ENCODE results near the gene LASP1. TPM values are rescaled to one million over a fixed set of nuclear protein-coding genes. Genes with fewer than 3 reads are reported as not detected.
A peak's percentile ranks its signal among the peaks of the same experiment; 100 is the strongest.

LASP1 gene
- total and polyA plus RNA-seq, 2 of the 4 experiments (the other 2 are of a cell fraction) = 79.8 to 262 TPM

- TF ChIP-seq MXI1 (IDR thresholded peaks at IDR 0.05; ENCODE audit: borderline replicate concordance, low read depth, low read length) = no peak
Observed at GRCh38 chr17:38919316-38920078, 49.6 kb downstream of the LASP1 start (continued).

GRCh38 chr17:38920374-38921291, 50.8 kb downstream of the LASP1 start:
- ChIA-PET CTCF (no interaction called here), POLR2A (ENCODE audit: unreplicated experiment) (no interaction called here)
- peaks cover 39% of the 10 kb centered on the region for H4K20me1 ChIP-seq (ENCODE audit: insufficient read depth, low read length)
- DNase-seq (no peak), ATAC-seq (ENCODE audit: low read depth) (no peak)
- H4K91ac ChIP-seq (ENCODE audit: insufficient read depth, low read depth, low read length) = no peak overlapping the region
- H3K4me1 ChIP-seq (ENCODE audit: control insufficient read depth, insufficient read depth, low read length) = peaks cover 15% of the 10 kb centered on the region; the same call in 1 of the 2 replicates
- WGBS, 2 experiments (ENCODE audit: extremely low coverage in 2 of 2, insufficient read length in 1 of 2) = 50% methylated on average over 2 of the region's 9 CpGs; no CpG with 5 or more reads in 1 of the 2 experiments
- no peak for TF ChIP-seq ELK1 (IDR thresholded peaks at IDR 0.05; ENCODE audit: borderline replicate concordance, low read depth, low read length)
- no peak for TF ChIP-seq NFE2L2 (IDR thresholded peaks at IDR 0.05; ENCODE audit: low read depth, low read length)
- no peak for TF ChIP-seq MAZ (IDR thresholded peaks at IDR 0.05; ENCODE audit: borderline replicate concordance, low read depth, low read length)
- no peak for TF ChIP-seq CHD1 (IDR thresholded peaks at IDR 0.05; ENCODE audit: low read depth, low read length)
- no peak for TF ChIP-seq USF2 (IDR thresholded peaks at IDR 0.05; ENCODE audit: low read depth, low read length)
- TF ChIP-seq POLR2A (IDR thresholded peaks at IDR 0.05; ENCODE audit: low read depth, low read length) = no peak
- TF ChIP-seq RAD21 (IDR thresholded peaks at IDR 0.05; ENCODE audit: low read length) = no peak
- no peak for TF ChIP-seq MAFK (IDR thresholded peaks at IDR 0.05; ENCODE audit: low read depth, low read length)
- no peak for TF ChIP-seq FOS (IDR thresholded peaks at IDR 0.05; ENCODE audit: low read depth, low read length)
- no peak overlapping the region for H3K56ac ChIP-seq (ENCODE audit: extremely low read depth, insufficient read depth, low read length)
- H2AK9ac ChIP-seq (replicated peaks; ENCODE audit: low read depth, low read length, poor library complexity) = no peak overlapping the region
- intact Hi-C loops (cut with micrococcal nuclease) (no loop called here), dilution Hi-C loops (cut with HindIII; ENCODE audit: low sequenced_read_pairs, unreplicated experiment) (no loop called here), in situ Hi-C loops (cut with MboI; ENCODE audit: low sequenced_read_pairs) (no loop called here)
- H3K9ac ChIP-seq (ENCODE audit: low read depth, low read length) = no peak overlapping the region
- H3K18ac ChIP-seq (ENCODE audit: low read depth, low read length) = no peak overlapping the region
- peak overlapping the region; percentile 11 for H2BK5ac ChIP-seq (ENCODE audit: low read depth, low read length, poor library complexity, severe bottlenecking)
- H3K27me3 ChIP-seq (ENCODE audit: control insufficient read depth, insufficient read depth, low read length) = no peaks in the 10 kb centered on the region
- BruUV-seq (replicated peaks) = TSS peak; percentile 70
- H3K9me3 ChIP-seq (ENCODE audit: control insufficient read depth, insufficient read depth, low read length) = no peaks in the 10 kb centered on the region
- H3K9me1 ChIP-seq (ENCODE audit: insufficient read depth, low read length) = peaks cover 9% of the 10 kb centered on the region; the same call in 1 of the 2 replicates
- H3K4me3 ChIP-seq (ENCODE audit: insufficient read depth, low read depth, low read length) = no peak overlapping the region
- no peak overlapping the region for H3K23ac ChIP-seq (ENCODE audit: low read depth, low read length)
- no peak overlapping the region for H3K4me2 ChIP-seq (ENCODE audit: low read depth, low read length)
- no peak overlapping the region for H2BK15ac ChIP-seq (ENCODE audit: low read depth, low read length)
- H3K4ac ChIP-seq (ENCODE audit: low read depth, low read length) = no peak overlapping the region
- 0 out of 2 replicates have a peak overlapping the region, but pooled peaks have one; percentile 14 for H3K27ac ChIP-seq (ENCODE audit: insufficient read depth, low read length)
- no peak overlapping the region for H2AFZ ChIP-seq (replicated peaks; ENCODE audit: low read length, poor library complexity)
- H3K36me3 ChIP-seq (ENCODE audit: control insufficient read depth, insufficient read depth, low read length) = peaks cover 51% of the 10 kb centered on the region
- H3K14ac ChIP-seq (replicated peaks; ENCODE audit: low read depth, low read length) = 0 out of 2 replicates have a peak overlapping the region, but pooled peaks have one; percentile 19
- H2BK20ac ChIP-seq (ENCODE audit: low read depth, low read length) = no peak overlapping the region
- peaks cover 20 to 68% of the 10 kb centered on the region in 2 experiments; a peak in 3 of 4 replicates for H3K79me1 ChIP-seq (ENCODE audit: low read depth in 1 of 2, low read length in 2 of 2)
- H4K8ac ChIP-seq (ENCODE audit: low read depth in 2 of 2, low read length in 2 of 2) = no peak overlapping the region
- no peak overlapping the region for H4K5ac ChIP-seq (ENCODE audit: low read depth, low read length)
- no peak overlapping the region for H2AK5ac ChIP-seq (ENCODE audit: low read depth, low read length)
- H2BK120ac ChIP-seq (ENCODE audit: low read depth, low read length) = no peak overlapping the region

All from IMR-90 (cell line).